Choroid plexus epithelial cell (primary cell): ENCODE data around the gene NT5E.

Experiments
- DNase-seq: peaks from one replicate; pipeline ENCODE4 v3.0.0-alpha.2; 2010; ENCODE audit warnings: low read depth
- H3K4me3 ChIP-seq: 2 replicates; pipeline ENCODE4 v1.5.1; 2011; ENCODE audit warnings: low read depth, mild to moderate bottlenecking, control low read depth, low read length, moderate library complexity
- CTCF ChIP-seq: conservative IDR thresholded peaks from 2 replicates; pipeline ENCODE4 v1.5.1; 2011; ENCODE audit warnings: low read depth, mild to moderate bottlenecking, control low read depth, inconsistent platforms, low read length, moderate library complexity

Gene NT5E

GRCh38 chr6:85452441-85452881 is 2.6 kb downstream of the NT5E start:
- TF ChIP-seq CTCF = no peak
- H3K4me3 ChIP-seq = peak overlapping the region; percentile 89
- peak; percentile 92 for DNase-seq

GRCh38 chr6:85453052-85453451 is 3.2 kb downstream of the NT5E start:
- no peak for TF ChIP-seq CTCF
- no peak for DNase-seq
- no peak overlapping the region for H3K4me3 ChIP-seq

- no peak overlapping the region for H3K4me3 ChIP-seq
Measured at GRCh38 chr6:85453490-85453889, 3.6 kb downstream of the NT5E start.

GRCh38 chr6:85455471-85456026 is 5.7 kb downstream of the NT5E start:
- no peak for DNase-seq

More at GRCh38 chr6:85453490-85453889, 3.6 kb downstream of the NT5E start:
- no peak for DNase-seq
- TF ChIP-seq CTCF = no peak

GRCh38 chr6:85456782-85457181 is 6.9 kb downstream of the NT5E start:
- DNase-seq = no peak
- TF ChIP-seq CTCF = no peak

More at GRCh38 chr6:85455471-85456026, 5.7 kb downstream of the NT5E start:
- no peak for TF ChIP-seq CTCF
- H3K4me3 ChIP-seq = no peak overlapping the region

GRCh38 chr6:85458184-85458583 is 8.3 kb downstream of the NT5E start:
- TF ChIP-seq CTCF = no peak

More at GRCh38 chr6:85456782-85457181, 6.9 kb downstream of the NT5E start:
- H3K4me3 ChIP-seq = no peak overlapping the region

GRCh38 chr6:85458782-85459181 is 8.9 kb downstream of the NT5E start:
- DNase-seq = no peak
- H3K4me3 ChIP-seq = no peak overlapping the region
- TF ChIP-seq CTCF = no peak

More at GRCh38 chr6:85458184-85458583, 8.3 kb downstream of the NT5E start:
- no peak for DNase-seq
- H3K4me3 ChIP-seq = no peak overlapping the region
